ENCODE measurements around the gene ATF1. TPM values are rescaled to one million over a fixed set of nuclear protein-coding genes. Genes with fewer than 3 reads are reported as not detected.

Gene ATF1
- total and polyA plus RNA-seq, 2 of the 8 experiments (the other 6 are each of a cell fraction or from before 2014, with no cell fraction given), result 23.2 to 41.8 TPM

DNA sequence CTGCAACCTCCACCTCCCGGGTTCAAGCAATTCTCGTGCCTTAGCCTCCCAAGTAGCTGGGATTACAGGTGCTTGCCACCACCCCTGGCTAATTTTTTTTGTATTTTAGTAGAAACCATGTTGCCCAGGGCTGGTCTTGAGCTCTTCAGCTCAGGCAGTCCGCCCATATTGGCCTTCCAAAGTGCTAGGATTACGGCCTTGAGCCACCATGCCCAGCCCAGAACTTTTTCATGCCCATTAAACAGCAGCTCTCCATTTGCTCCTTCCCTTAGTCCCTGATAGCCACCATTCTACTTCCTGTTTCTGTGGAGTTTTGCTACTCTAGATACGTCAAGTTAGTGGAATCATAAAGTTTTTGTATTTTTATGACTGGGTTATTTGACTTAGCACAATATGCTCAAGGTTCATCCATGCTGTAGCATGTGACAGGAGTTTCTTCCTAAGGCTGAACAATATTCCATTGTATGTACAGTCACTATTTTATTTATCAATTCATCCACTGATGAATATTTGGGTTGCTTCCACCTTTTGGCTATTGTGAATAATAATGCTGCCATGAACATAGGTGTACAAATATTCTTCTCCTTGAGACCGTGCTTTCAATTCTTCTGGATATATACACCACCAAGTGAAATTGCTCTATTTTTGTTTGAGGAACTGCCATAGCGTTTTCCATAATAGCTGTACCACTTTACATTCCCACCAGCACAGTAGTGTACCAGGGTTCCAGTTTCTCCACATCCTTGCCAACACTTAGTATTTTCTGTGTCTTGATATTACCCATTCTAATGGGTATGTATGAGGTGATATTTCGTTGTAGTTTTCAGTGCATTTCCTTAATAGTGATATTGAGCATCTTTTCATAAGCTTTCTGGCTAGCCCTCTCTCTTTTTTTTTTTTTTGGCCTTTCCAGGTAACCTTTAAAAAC lies 15.0 kb downstream of the ATF1 start:
- Histone ChIP-seq H3K14ac (ENCODE audit: insufficient read length) (no peak overlapping the region), H4K91ac (replicated peaks; ENCODE audit: insufficient read length, low read length) (no peak overlapping the region), H2AFZ (ENCODE audit: low read length) (no peak overlapping the region), H3K79me2 (ENCODE audit: control insufficient read depth in 1 of 2, insufficient read depth in 2 of 2, low read length in 2 of 2) (peaks cover 0 to 44% of the 10 kb centered on the region in 2 experiments; a peak in 2 of 4 replicates), H3K79me1 (ENCODE audit: low read depth, low read length) (no peaks in the 10 kb centered on the region; the same call in 1 of the 2 replicates), H3K9ac (replicated peaks in 1 of 4; ENCODE audit: extremely low read depth in 1 of 4, low read depth in 3 of 4, low read length in 3 of 4) (no peak overlapping the region), H4K8ac (ENCODE audit: extremely low read depth, insufficient read depth, low read length) (no peak overlapping the region), H3K56ac (replicated peaks; ENCODE audit: insufficient read length, low read depth, low read length) (no peak overlapping the region), H3K23ac (ENCODE audit: insufficient read length) (no peak overlapping the region), H2BK20ac (ENCODE audit: low read length) (no peak overlapping the region), H3K36me3 (ENCODE audit: control insufficient read depth in 2 of 4, insufficient read depth in 4 of 4, low read length in 3 of 4) (peaks cover 0 to 9% (median 0%) of the 10 kb centered on the region in 4 experiments; a peak in 3 of 8 replicates), H3K4me1 (replicated peaks in 1 of 4; ENCODE audit: control insufficient read depth in 3 of 4, insufficient read depth in 4 of 4, low read length in 3 of 4) (no peaks in the 10 kb centered on the region), H3K9me3 (ENCODE audit: insufficient read depth in 2 of 2, low read depth in 1 of 2, low read length in 1 of 2) (no peaks in the 10 kb centered on the region), H3K4me2 (ENCODE audit: insufficient read depth in 1 of 2, low read depth in 2 of 2, low read length in 2 of 2) (no peak overlapping the region), H2BK120ac (replicated peaks; ENCODE audit: low read depth, low read length) (no peak overlapping the region), H2AK5ac (ENCODE audit: low read depth, low read length) (no peak overlapping the region), H3K4me3 (ENCODE audit: extremely low read depth in 1 of 4, insufficient read depth in 2 of 4, low read depth in 3 of 4, low read length in 4 of 4) (no peak overlapping the region), H3K27me3 (replicated peaks in 1 of 4; ENCODE audit: control insufficient read depth in 3 of 4, extremely low read depth in 1 of 4, insufficient read depth in 3 of 4, low read length in 3 of 4) (no peaks in the 10 kb centered on the region), H4K5ac (ENCODE audit: insufficient read length, low read depth, low read length) (no peak overlapping the region), H4K20me1 (replicated peaks in 1 of 2; ENCODE audit: control insufficient read depth in 1 of 2, insufficient read depth in 2 of 2, low read length in 2 of 2) (peaks cover 0 to 2% of the 10 kb centered on the region in 2 experiments), H2BK12ac (ENCODE audit: low read depth, low read length) (no peak overlapping the region), H3K27ac (ENCODE audit: low read depth, low read length) (no peak overlapping the region), H3K23me2 (ENCODE audit: low read depth, low read length) (no peaks in the 10 kb centered on the region), H2BK5ac (ENCODE audit: low read depth, low read length) (no peak overlapping the region), H3K4ac (replicated peaks; ENCODE audit: insufficient read length, low read depth, low read length) (no peak overlapping the region), H3K18ac (ENCODE audit: extremely low read depth, low read length) (no peak overlapping the region), H2BK15ac (ENCODE audit: low read length) (no peak overlapping the region)
- FAIRE-seq (no peak), DNase-seq (ENCODE audit: low read depth in 1 of 2, low spot score in 2 of 2) (no peak)
- TF ChIP-seq FOSL1 (IDR thresholded peaks at IDR 0.05; ENCODE audit: insufficient read depth, low read depth, low read length) (no peak), BCL11A (IDR thresholded peaks at IDR 0.05; ENCODE audit: low read depth in 2 of 2, low read length in 2 of 2) (no peak), CREB1 (IDR thresholded peaks at IDR 0.05) (no peak), CEBPB (IDR thresholded peaks at IDR 0.05; ENCODE audit: low read depth, low read length) (no peak), SP1 (IDR thresholded peaks at IDR 0.05; ENCODE audit: low read depth, low read length) (no peak), TAF1 (IDR thresholded peaks at IDR 0.05; ENCODE audit: low read depth, low read length) (no peak), TEAD4 (IDR thresholded peaks at IDR 0.05; ENCODE audit: low read depth, low read length) (no peak), ZNF274 (IDR thresholded peaks at IDR 0.05; ENCODE audit: borderline replicate concordance, extremely low read depth, low read length) (no peak)
- TF ChIP-seq, protein P1, sequence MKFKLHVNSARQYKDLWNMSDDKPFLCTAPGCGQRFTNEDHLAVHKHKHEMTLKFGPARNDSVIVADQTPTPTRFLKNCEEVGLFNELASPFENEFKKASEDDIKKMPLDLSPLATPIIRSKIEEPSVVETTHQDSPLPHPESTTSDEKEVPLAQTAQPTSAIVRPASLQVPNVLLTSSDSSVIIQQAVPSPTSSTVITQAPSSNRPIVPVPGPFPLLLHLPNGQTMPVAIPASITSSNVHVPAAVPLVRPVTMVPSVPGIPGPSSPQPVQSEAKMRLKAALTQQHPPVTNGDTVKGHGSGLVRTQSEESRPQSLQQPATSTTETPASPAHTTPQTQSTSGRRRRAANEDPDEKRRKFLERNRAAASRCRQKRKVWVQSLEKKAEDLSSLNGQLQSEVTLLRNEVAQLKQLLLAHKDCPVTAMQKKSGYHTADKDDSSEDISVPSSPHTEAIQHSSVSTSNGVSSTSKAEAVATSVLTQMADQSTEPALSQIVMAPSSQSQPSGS (IDR thresholded peaks at IDR 0.05; ENCODE audit: low read length), result no peak
- 94% methylated on average over 8 of the region's 8 CpGs; no CpG with 5 or more reads in 1 of the 2 experiments for WGBS, 2 experiments (ENCODE audit: extremely low coverage in 1 of 2, insufficient coverage in 1 of 2, insufficient read length in 1 of 2, insufficient replicate concordance in 2 of 2, low coverage in 1 of 2, low lambda C conversion rate in 2 of 2, missing lambda C conversion rate in 1 of 2)
- ChIA-PET CTCF (ENCODE audit: partially characterized antibody) (interaction anchor here (0.8 to 1.0 kb wide), 2 partner anchors 11 to 14 kb away, joined by 3 read pairs; no protein-coding TSS in a partner anchor), POLR2A (ENCODE audit: partially characterized antibody) (interaction anchor here (0.5 kb wide), 1 partner anchor 18 kb away, joined by 4 read pairs; no protein-coding TSS in a partner anchor)
